Fibroblast of lung (primary cell): Measurements from ENCODE around the gene KNDC1. TPM values are rescaled to one million over a fixed set of nuclear protein-coding genes. Genes with fewer than 3 reads are reported as not detected.

Source experiments
- DNase-seq, 2 donors: peaks; one replicate each; pipeline versions ENCODE4 v3.0.0 to v3.0.0-alpha.2; 2010; ENCODE audit warnings: low read depth in 2 of 2
- H2AFZ ChIP-seq: 2 replicates; pipeline ENCODE4 v1.5.1; 2012; ENCODE audit warnings: low read length, control low read depth, inconsistent platforms
- H3K27ac ChIP-seq: 2 replicates; pipeline ENCODE4 v1.5.1; 2011; ENCODE audit warnings: low read length, control low read depth; ENCODE audit not compliant: insufficient read depth
- H3K27me3 ChIP-seq: 2 replicates; pipeline ENCODE4 v1.5.1; 2011; ENCODE audit warnings: mild to moderate bottlenecking, low read length; ENCODE audit not compliant: control insufficient read depth, insufficient read depth
- H3K36me3 ChIP-seq: 2 replicates; pipeline ENCODE4 v1.5.1; 2011; ENCODE audit warnings: low read length; ENCODE audit not compliant: control insufficient read depth, insufficient read depth
- H3K4me1 ChIP-seq: 2 replicates; pipeline ENCODE4 v1.5.1; 2011; ENCODE audit warnings: low read length; ENCODE audit not compliant: control insufficient read depth, insufficient read depth; ENCODE audit errors: extremely low read depth
- H3K4me2 ChIP-seq: 2 replicates; pipeline ENCODE4 v1.5.1; 2011; ENCODE audit warnings: low read length, control low read depth; ENCODE audit not compliant: insufficient read depth; ENCODE audit errors: extremely low read depth
- H3K4me3 ChIP-seq, 4 experiments: fragments of 200-600 bp in 1 of 4; sonication (generic) in 1 of 4; replicated peaks in 1 of 4; 2 replicates each; pipeline ENCODE4 v1.5.1; 2011 to 2016; ENCODE audit warnings: low read length in 4 of 4, low read depth in 3 of 4, mild to moderate bottlenecking in 3 of 4, control low read depth in 2 of 4, inconsistent platforms in 1 of 4, mixed read lengths in 1 of 4; ENCODE audit not compliant: insufficient read depth in 1 of 4; ENCODE audit errors: control extremely low read depth in 1 of 4
- H3K79me2 ChIP-seq: 2 replicates; pipeline ENCODE4 v1.5.1; 2012; ENCODE audit warnings: mild to moderate bottlenecking, low read length, inconsistent platforms; ENCODE audit not compliant: control insufficient read depth, insufficient read depth
- H3K9ac ChIP-seq: 2 replicates; pipeline ENCODE4 v1.5.1; 2011; ENCODE audit warnings: mild to moderate bottlenecking, low read length, control low read depth; ENCODE audit not compliant: insufficient read depth
- H3K9me3 ChIP-seq: 2 replicates; pipeline ENCODE4 v1.5.1; 2012; ENCODE audit warnings: low read depth, low read length; ENCODE audit not compliant: control insufficient read depth, insufficient read depth
- H4K20me1 ChIP-seq: 2 replicates; pipeline ENCODE4 v1.5.1; 2011; ENCODE audit warnings: low read length; ENCODE audit not compliant: control insufficient read depth, insufficient read depth; ENCODE audit errors: extremely low read depth
- CTCF ChIP-seq, 2 donors: IDR thresholded peaks in 1 of 2; conservative IDR thresholded peaks in 1 of 2; 1 replicate in 1 of 2; 2 replicates in 1 of 2; pipeline ENCODE4 v1.5.1; 2011 to 2012; ENCODE audit warnings: low read length in 2 of 2, control low read depth in 1 of 2, inconsistent platforms in 1 of 2, low read depth in 1 of 2, mild to moderate bottlenecking in 1 of 2
- EZH2 ChIP-seq: IDR thresholded peaks from 2 replicates; pipeline ENCODE4 v1.5.1; 2012; ENCODE audit warnings: low read length, control low read depth, mild to moderate bottlenecking; ENCODE audit errors: missing control alignments
- polyA plus RNA-seq, 2 donors: library from polyadenylated mRNA; depleted of rRNA in 1 of 2; stranded (reverse) in 1 of 2; unstranded in 1 of 2; fragments of >200 nt; gene quantifications; 2 replicates each; pipeline ENCODE4 v1.2.1, GENCODE V29; 2011 to 2012; ENCODE audit warnings: missing spikeins in 1 of 2
- total RNA-seq: library from RNA; depleted of rRNA; stranded (reverse); fragments of >200 nt; gene quantifications from 2 replicates; pipeline ENCODE4 v1.2.1, GENCODE V29; 2014

The KNDC1 gene
- total and polyA plus RNA-seq, 2 donors (not counting 1 experiment from before 2014, with no cell fraction given), result 0.20 to 0.50 TPM

DNA sequence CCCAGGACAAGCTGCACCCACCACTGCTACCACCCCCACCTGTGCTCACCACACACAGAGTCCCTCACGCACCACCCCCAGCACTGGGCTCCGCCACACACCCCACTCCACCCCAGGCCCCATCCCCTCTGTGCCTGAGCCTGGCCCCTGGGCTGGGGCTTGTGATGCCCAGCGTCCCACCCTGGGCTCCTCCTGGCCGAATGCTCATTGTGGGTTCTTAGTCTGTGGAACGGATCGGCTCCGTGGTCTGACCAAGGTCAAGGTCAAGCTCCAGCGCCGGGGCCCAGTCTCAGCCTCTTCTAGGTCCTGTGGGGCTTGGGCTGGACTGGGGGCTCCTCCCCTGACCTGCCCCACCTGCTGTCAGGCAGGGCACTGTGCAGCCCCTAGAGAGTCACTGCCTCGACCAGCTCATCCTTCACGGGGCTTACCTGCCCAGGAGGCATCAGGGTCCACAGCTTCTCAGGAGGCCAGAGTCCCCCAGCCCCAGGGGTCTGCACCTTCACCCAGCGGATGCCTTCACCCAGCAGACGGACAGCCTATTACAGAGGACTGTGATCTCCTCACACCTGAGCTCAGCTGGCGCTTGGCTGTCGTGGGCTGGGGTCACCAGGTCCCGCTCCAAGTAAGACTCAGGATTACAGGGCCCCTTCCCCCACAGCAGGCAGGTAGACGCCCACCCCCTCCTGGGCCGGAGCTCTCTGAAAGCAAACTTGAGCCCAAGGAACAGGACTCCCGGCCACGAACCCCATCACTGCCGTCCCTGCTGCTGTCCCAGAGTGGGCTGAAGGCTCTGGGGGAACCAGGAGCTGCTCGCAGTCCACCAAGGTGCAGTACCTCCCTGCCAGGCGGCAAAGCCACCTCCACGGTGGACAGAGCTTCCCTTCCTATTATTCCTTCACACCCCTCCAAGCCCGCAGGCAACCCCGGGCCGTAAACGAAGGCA, 54.7 kb downstream of the KNDC1 start:
- Histone ChIP-seq H3K4me3 (no peak overlapping the region), H3K79me2 (no peaks in the 10 kb centered on the region), H4K20me1 (no peaks in the 10 kb centered on the region), H3K9ac (no peak overlapping the region), H2AFZ (no peak overlapping the region), H3K27ac (no peak overlapping the region), H3K36me3 (no peaks in the 10 kb centered on the region), H3K4me2 (no peak overlapping the region), H3K4me1 (no peaks in the 10 kb centered on the region), H3K9me3 (no peaks in the 10 kb centered on the region), H3K27me3 (no peaks in the 10 kb centered on the region)
- no peak for TF ChIP-seq EZH2
- TF ChIP-seq CTCF (conservative IDR thresholded peaks at IDR 0.05 in 1 of 2, IDR thresholded peaks at IDR 0.05 in 1 of 2; ENCODE audit: low read depth in 1 of 2, low read length in 2 of 2), result no peak
- no peak for DNase-seq

- H3K9me3 ChIP-seq, result no peaks in the 10 kb centered on the region
- H3K4me3 ChIP-seq, result no peak overlapping the region
- H4K20me1 ChIP-seq, result no peaks in the 10 kb centered on the region
- H3K4me1 ChIP-seq, result no peaks in the 10 kb centered on the region
- H3K27ac ChIP-seq, result no peak overlapping the region
- H3K27me3 ChIP-seq, result no peaks in the 10 kb centered on the region
- no peak for TF ChIP-seq CTCF (conservative IDR thresholded peaks at IDR 0.05 in 1 of 2, IDR thresholded peaks at IDR 0.05 in 1 of 2; ENCODE audit: low read depth in 1 of 2, low read length in 2 of 2)
- TF ChIP-seq EZH2, result no peak
- H3K36me3 ChIP-seq, result no peaks in the 10 kb centered on the region
- DNase-seq, result no peak
- H3K4me2 ChIP-seq, result no peak overlapping the region
- H3K9ac ChIP-seq, result no peak overlapping the region
- H3K79me2 ChIP-seq, result no peaks in the 10 kb centered on the region
- no peak overlapping the region for H2AFZ ChIP-seq
Measured at GRCh38 chr10:133215586-133215985, 55.6 kb downstream of the KNDC1 start.

DNA sequence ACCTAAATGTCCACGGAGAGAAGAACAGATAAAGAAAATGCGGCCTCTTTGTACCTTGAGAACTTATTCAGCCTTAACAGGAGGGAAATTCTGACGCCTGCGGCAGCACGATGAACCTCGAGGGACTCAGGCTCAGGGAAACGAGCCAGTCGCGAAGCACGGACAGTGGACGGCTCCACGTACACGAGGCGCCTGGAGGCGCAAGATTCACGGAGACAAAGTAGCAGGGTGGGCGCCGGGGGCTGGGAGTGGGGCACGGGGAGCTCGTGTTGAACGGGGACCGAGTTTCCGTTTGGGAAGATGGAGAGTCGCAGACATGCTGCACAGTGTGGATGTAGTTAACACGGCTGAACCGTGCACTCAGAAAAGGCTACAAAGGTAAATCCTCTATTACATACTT, 56.8 kb downstream of the KNDC1 start:
- H3K27me3 ChIP-seq, result no peaks in the 10 kb centered on the region
- H3K9me3 ChIP-seq, result no peaks in the 10 kb centered on the region
- H3K4me3 ChIP-seq, result no peak overlapping the region

More for the DNA sequence above, 56.8 kb downstream of the KNDC1 start:
- Histone ChIP-seq H2AFZ (no peak overlapping the region), H3K4me1 (no peaks in the 10 kb centered on the region), H3K9ac (no peak overlapping the region), H3K4me2 (no peak overlapping the region), H3K79me2 (no peaks in the 10 kb centered on the region), H4K20me1 (no peaks in the 10 kb centered on the region), H3K36me3 (no peaks in the 10 kb centered on the region), H3K27ac (no peak overlapping the region)
- TF ChIP-seq CTCF (conservative IDR thresholded peaks at IDR 0.05 in 1 of 2, IDR thresholded peaks at IDR 0.05 in 1 of 2; ENCODE audit: low read depth in 1 of 2, low read length in 2 of 2), result no peak
- no peak for TF ChIP-seq EZH2
- DNase-seq, result no peak
